WTC11 (cell line): ENCODE results near the gene RIPOR3.

Experiments
- ATF1 ChIP-seq: sonication (generic); formaldehyde crosslinking; IDR thresholded peaks from 2 replicates; pipeline ENCODE4 v1.8.1; 2023; ENCODE audit warnings: mild to moderate bottlenecking, moderate library complexity, missing genetic modification reagents
- ATF2 ChIP-seq: sonication (generic); formaldehyde crosslinking; IDR thresholded peaks from 2 replicates; pipeline ENCODE4 v1.8.1; 2022; ENCODE audit warnings: low read depth, missing genetic modification reagents, borderline replicate concordance
- CTCF ChIP-seq: fragments of 200-600 bp; IDR thresholded peaks from 2 replicates; pipeline ENCODE4 v1.8.0; 2022; ENCODE audit warnings: antibody characterized with exemption
- FOXK1 ChIP-seq: sonication (generic); formaldehyde crosslinking; IDR thresholded peaks from 2 replicates; pipeline ENCODE4 v1.8.0; 2022; ENCODE audit warnings: mild to moderate bottlenecking, moderate library complexity, missing genetic modification reagents
- FOXP1 ChIP-seq: sonication (generic); formaldehyde crosslinking; IDR thresholded peaks from 2 replicates; pipeline ENCODE4 v1.8.0; 2022; ENCODE audit warnings: missing genetic modification reagents, mild to moderate bottlenecking, moderate library complexity, borderline replicate concordance
- NR2C2 ChIP-seq: sonication (generic); formaldehyde crosslinking; IDR thresholded peaks from 2 replicates; pipeline ENCODE4 v1.8.0; 2022; ENCODE audit warnings: mild to moderate bottlenecking, missing genetic modification reagents
- PRDM15 ChIP-seq: sonication (generic); formaldehyde crosslinking; IDR thresholded peaks from 2 replicates; pipeline ENCODE4 v1.8.0; 2022; ENCODE audit warnings: missing genetic modification reagents
- SMAD3 ChIP-seq: sonication (generic); formaldehyde crosslinking; IDR thresholded peaks from 2 replicates; pipeline ENCODE4 v1.8.0; 2022; ENCODE audit warnings: missing genetic modification reagents, mild to moderate bottlenecking, borderline replicate concordance
- ZNF219 ChIP-seq: sonication (generic); formaldehyde crosslinking; IDR thresholded peaks from 2 replicates; pipeline ENCODE4 v1.8.0; 2023; ENCODE audit warnings: missing genetic modification reagents, mild to moderate bottlenecking, borderline replicate concordance

- TF ChIP-seq PRDM15: no peak
- TF ChIP-seq ATF2 (CRISPR knock-in tag): no peak
- TF ChIP-seq ZNF219: no peak
- no peak for TF ChIP-seq CTCF
- no peak for TF ChIP-seq SMAD3 (CRISPR knock-in tag)
- TF ChIP-seq NR2C2 (CRISPR knock-in tag): no peak
- no peak for TF ChIP-seq FOXK1 (CRISPR knock-in tag)
- TF ChIP-seq FOXP1 (CRISPR knock-in tag): no peak
- TF ChIP-seq ATF1: no peak
Measured at GRCh38 chr20:50668326-50668725, 23.0 kb downstream of the RIPOR3 start.
